ENCODE data around the gene ZNF443. TPM values are rescaled to one million over a fixed set of nuclear protein-coding genes. Genes with fewer than 3 reads are reported as not detected.

The ZNF443 gene
- total and polyA plus RNA-seq, 9 of the 15 experiments (the other 6 are each of a cell fraction or from before 2014, with no cell fraction given): 1.5 to 4.9 (median 2.8) TPM

DNA sequence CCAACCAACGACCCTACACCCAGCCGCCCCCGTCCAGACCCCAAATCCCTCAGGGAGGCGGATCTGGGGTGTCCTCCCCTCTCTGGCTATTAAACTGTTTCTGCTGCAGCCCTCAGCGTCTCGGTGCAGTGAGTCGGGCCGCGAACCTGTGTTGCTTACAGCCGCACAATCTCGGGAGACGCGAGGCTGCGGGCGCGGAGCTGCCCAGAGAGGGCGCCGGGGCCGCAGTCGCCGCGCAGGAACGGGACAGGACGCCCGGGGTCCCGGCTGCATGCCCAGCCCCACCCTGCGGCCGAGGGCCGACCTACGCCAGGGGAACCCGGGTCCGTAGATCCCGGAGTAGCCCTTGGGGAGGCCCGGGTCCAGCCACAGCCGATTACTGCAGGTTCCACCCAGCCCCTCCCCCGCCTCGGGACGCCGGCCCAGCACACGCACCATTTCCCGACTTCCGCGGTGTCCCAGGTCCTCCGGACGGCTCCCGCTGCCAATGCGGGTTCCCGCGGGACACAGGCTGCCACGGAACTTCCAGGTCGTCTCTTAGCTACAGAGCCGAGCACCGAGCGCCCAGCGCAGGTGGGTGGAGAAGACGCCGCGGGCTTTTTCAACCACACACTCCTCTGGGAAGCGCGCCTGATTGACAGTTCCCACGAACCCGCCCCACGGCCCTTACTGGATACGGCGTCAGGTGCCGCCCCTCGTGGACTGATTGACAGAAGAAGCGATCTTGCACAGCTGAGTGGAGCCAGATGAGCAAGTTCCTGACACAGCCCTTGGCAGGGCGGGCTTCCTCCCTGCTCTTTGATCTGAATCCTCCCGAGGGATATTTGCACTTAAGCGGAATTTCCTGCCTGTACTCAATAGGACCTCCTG is 40.0 kb downstream of the ZNF443 start, which contains the start of gene ZNF799 (continued):
- TF ChIP-seq PKNOX1 (IDR thresholded peaks at IDR 0.05) (peak; percentile 99), ZNF124 (CRISPR knock-in tag; IDR thresholded peaks at IDR 0.05) (no peak), E2F3 (CRISPR knock-in tag; IDR thresholded peaks at IDR 0.05) (no peak), ZNF253 (CRISPR knock-in tag; conservative IDR thresholded peaks at IDR 0.05) (no peak), TFE3 (CRISPR knock-in tag; IDR thresholded peaks at IDR 0.05) (no peak), CAMTA2 (CRISPR knock-in tag; conservative IDR thresholded peaks at IDR 0.05) (no peak), ZNF224 (CRISPR knock-in tag; IDR thresholded peaks at IDR 0.05) (no peak), ILK (tag; IDR thresholded peaks at IDR 0.05; ENCODE audit: borderline replicate concordance, low read depth) (no peak), SRSF3 (IDR thresholded peaks at IDR 0.05; ENCODE audit: insufficient read depth, low read length) (no peak), CREBBP (IDR thresholded peaks at IDR 0.05; ENCODE audit: low read depth, low read length) (no peak), CREB3L1 (IDR thresholded peaks at IDR 0.05; ENCODE audit: borderline replicate concordance, low read depth) (peak; percentile 51; the same call in 1 of the 2 replicates), ZBED1 (IDR thresholded peaks at IDR 0.05) (no peak), THRB (CRISPR knock-in tag; conservative IDR thresholded peaks at IDR 0.05) (no peak), RFX1 (IDR thresholded peaks at IDR 0.05) (peak; percentile 33; the same call in 1 of the 2 replicates), ZKSCAN1 (IDR thresholded peaks at IDR 0.05; ENCODE audit: low read depth, low read length) (no peak), TSC22D4 (tag; IDR thresholded peaks at IDR 0.05) (no peak), ZFX (CRISPR knock-in tag; IDR thresholded peaks at IDR 0.05) (peak; percentile 63), TGIF2 (CRISPR knock-in tag; IDR thresholded peaks at IDR 0.05) (peak; percentile 51; the same call in 1 of the 2 replicates), L3MBTL2 (IDR thresholded peaks at IDR 0.05) (peak; percentile 73)
- TF ChIP-seq, protein P1, sequence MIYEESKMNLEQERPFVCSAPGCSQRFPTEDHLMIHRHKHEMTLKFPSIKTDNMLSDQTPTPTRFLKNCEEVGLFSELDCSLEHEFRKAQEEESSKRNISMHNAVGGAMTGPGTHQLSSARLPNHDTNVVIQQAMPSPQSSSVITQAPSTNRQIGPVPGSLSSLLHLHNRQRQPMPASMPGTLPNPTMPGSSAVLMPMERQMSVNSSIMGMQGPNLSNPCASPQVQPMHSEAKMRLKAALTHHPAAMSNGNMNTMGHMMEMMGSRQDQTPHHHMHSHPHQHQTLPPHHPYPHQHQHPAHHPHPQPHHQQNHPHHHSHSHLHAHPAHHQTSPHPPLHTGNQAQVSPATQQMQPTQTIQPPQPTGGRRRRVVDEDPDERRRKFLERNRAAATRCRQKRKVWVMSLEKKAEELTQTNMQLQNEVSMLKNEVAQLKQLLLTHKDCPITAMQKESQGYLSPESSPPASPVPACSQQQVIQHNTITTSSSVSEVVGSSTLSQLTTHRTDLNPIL (CRISPR knock-in tag; IDR thresholded peaks at IDR 0.05): no peak

All from K562 (cell line).